ENCODE data around the gene FRMD4A. TPM values are rescaled to one million over a fixed set of nuclear protein-coding genes. Genes with fewer than 3 reads are reported as not detected.

Gene FRMD4A
- total RNA-seq, 2 donors from 2014 or later = 1.5 to 2.1 TPM

- Mint-ChIP-seq H3K27me3 (peaks cover 44 to 64% of the 10 kb centered on the region in 2 donors), H3K4me3 (no peak overlapping the region), H3K36me3 (no peaks in the 10 kb centered on the region), H3K27ac (no peak overlapping the region), H3K4me1 (ENCODE audit: low read depth in 2 of 2) (no peaks in the 10 kb centered on the region), H3K9me3 (no peaks in the 10 kb centered on the region)
- ATAC-seq = no peak
- no peak for DNase-seq (ENCODE audit: low spot score)
Observed at GRCh38 chr10:14196113-14196512, 134.6 kb downstream of the FRMD4A start.

DNA sequence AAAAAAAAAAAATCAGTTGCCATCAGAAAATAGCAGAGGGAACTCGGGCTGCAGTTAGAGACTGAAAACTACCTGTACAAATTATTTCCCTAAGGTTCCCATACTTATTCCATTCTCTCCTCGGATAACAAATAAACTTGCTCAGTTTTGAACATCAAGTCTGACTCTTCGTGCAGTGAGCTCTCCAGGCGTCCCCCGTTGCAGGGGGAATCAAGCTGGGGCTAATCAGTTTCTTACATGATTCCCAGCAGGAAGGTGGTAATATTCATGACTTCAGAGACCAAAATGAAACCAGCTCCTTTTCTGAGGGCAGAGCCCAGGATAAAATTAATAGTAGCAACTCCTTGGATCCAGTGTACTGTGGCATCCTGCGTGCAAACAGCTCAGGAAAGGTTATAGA lies 135.3 kb downstream of the FRMD4A start:
- no peak overlapping the region for H3K4me3 Mint-ChIP-seq
- no peaks in the 10 kb centered on the region for H3K36me3 Mint-ChIP-seq
- H3K27ac Mint-ChIP-seq = no peak overlapping the region
- DNase-seq (ENCODE audit: low spot score) = no peak
- no peaks in the 10 kb centered on the region for H3K4me1 Mint-ChIP-seq (ENCODE audit: low read depth in 2 of 2)
- H3K9me3 Mint-ChIP-seq = no peaks in the 10 kb centered on the region
- peaks cover 45 to 60% of the 10 kb centered on the region in 2 donors for H3K27me3 Mint-ChIP-seq
- no peak for ATAC-seq

DNA sequence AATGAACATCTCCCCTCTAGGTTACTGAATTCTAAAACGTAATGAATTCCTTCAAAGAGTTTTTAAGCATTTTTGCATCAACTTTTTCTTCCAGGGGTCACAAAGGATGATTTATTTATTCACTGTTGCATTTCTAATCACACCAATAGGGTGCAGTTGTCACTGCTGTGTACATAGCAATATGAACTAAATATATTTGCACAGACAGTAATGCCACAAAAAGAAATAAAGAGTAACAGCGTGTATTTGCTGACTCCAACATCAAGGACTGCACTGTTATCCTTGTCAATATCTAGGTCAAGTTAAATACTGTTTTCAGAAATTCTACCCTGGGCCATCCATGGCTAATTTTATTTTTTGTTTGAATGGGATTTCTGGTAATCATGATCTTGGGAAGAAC lies 138.0 kb downstream of the FRMD4A start:
- Mint-ChIP-seq H3K27me3 (peaks cover 46 to 57% of the 10 kb centered on the region in 2 donors), H3K9me3 (no peaks in the 10 kb centered on the region), H3K27ac (no peak overlapping the region), H3K36me3 (no peaks in the 10 kb centered on the region), H3K4me3 (no peak overlapping the region), H3K4me1 (ENCODE audit: low read depth in 2 of 2) (no peaks in the 10 kb centered on the region)
- DNase-seq (ENCODE audit: low spot score) = no peak
- no peak for ATAC-seq

- H3K27ac Mint-ChIP-seq = no peak overlapping the region
- H3K27me3 Mint-ChIP-seq = peaks cover 43 to 60% of the 10 kb centered on the region in 2 donors
- no peaks in the 10 kb centered on the region for H3K9me3 Mint-ChIP-seq
- ATAC-seq (no peak), DNase-seq (ENCODE audit: low spot score) (no peak)
- H3K4me1 Mint-ChIP-seq (ENCODE audit: low read depth in 2 of 2) = peaks cover 0 to under 1% of the 10 kb centered on the region in 2 donors
- H3K36me3 Mint-ChIP-seq = no peaks in the 10 kb centered on the region
- no peak overlapping the region for H3K4me3 Mint-ChIP-seq
Observed at GRCh38 chr10:14191871-14192270, 138.9 kb downstream of the FRMD4A start.

- H3K36me3 Mint-ChIP-seq = no peaks in the 10 kb centered on the region
- H3K4me1 Mint-ChIP-seq (ENCODE audit: low read depth in 2 of 2) = peaks cover 1 to 5% of the 10 kb centered on the region in 2 donors
- DNase-seq (ENCODE audit: low spot score) = no peak
- no peak overlapping the region for H3K27ac Mint-ChIP-seq
- no peaks in the 10 kb centered on the region for H3K9me3 Mint-ChIP-seq
- no peak overlapping the region for H3K4me3 Mint-ChIP-seq
- H3K27me3 Mint-ChIP-seq = peaks cover 43 to 65% of the 10 kb centered on the region in 2 donors
- ATAC-seq = no peak
Observed at GRCh38 chr10:14191407-14191806, 139.3 kb downstream of the FRMD4A start.

GRCh38 chr10:14190702-14191101 lies 140.0 kb downstream of the FRMD4A start:
- no peak for ATAC-seq
- Mint-ChIP-seq H3K9me3 (no peaks in the 10 kb centered on the region), H3K4me3 (no peak overlapping the region), H3K27me3 (peaks cover 41 to 61% of the 10 kb centered on the region in 2 donors), H3K36me3 (no peaks in the 10 kb centered on the region), H3K27ac (no peak overlapping the region), H3K4me1 (ENCODE audit: low read depth in 2 of 2) (peaks cover 8 to 11% of the 10 kb centered on the region in 2 donors)
- DNase-seq (ENCODE audit: low spot score) = no peak

- Mint-ChIP-seq H3K4me3 (no peak overlapping the region), H3K36me3 (no peaks in the 10 kb centered on the region), H3K9me3 (no peaks in the 10 kb centered on the region), H3K4me1 (ENCODE audit: low read depth in 2 of 2) (peaks cover 18 to 22% of the 10 kb centered on the region in 2 donors), H3K27me3 (peaks cover 29% of the 10 kb centered on the region in 2 donors), H3K27ac (peak overlapping the region; percentile 94 to 95)
- ATAC-seq = peak; percentile 18 to 64
- no peak for DNase-seq (ENCODE audit: low spot score)
Observed at GRCh38 chr10:14186245-14186644, 144.5 kb downstream of the FRMD4A start.

DNA sequence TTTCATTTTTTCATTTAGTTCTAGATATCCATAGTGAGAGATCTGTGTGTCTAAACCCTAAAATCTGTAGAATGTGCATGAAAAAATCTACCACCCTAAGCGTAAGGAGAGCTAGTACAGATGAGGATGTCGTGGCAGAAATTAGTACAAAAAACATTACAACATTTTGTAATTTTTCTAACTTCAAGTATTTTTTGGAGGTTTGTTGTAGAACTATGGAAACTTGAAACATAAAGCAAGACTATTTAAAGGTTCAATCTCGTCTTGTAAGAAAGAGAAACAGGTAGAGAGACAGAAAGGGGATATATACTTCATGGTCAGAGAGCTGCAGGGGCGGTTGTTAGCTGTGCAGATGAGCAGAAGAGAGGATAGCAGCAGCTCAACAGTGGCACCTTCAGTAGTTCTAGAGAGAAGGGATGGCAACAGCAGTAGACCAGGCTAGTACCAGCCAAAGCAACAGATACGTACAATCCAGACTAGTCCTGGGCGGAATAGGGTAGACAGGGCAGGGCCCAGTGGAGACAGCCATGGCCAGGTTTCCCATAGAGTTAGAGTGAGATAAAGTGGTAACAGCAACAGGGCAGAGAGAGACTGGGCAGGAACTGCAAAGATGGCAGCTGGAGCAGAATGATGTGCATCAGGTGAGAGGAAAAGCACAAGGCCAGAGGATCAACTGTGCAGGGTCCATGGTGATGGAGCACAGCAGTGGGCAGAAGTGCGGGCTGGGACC lies 145.2 kb downstream of the FRMD4A start:
- Mint-ChIP-seq H3K27me3 (peaks cover 33 to 36% of the 10 kb centered on the region in 2 donors), H3K9me3 (no peaks in the 10 kb centered on the region), H3K4me3 (peak overlapping the region; percentile 53), H3K4me1 (ENCODE audit: low read depth in 2 of 2) (peaks cover 18 to 22% of the 10 kb centered on the region in 2 donors), H3K36me3 (no peaks in the 10 kb centered on the region), H3K27ac (peak overlapping the region; percentile 94 to 95)
- ATAC-seq = peak; percentile 89 to 93
- peak; percentile 62 for DNase-seq (ENCODE audit: low spot score)

DNA sequence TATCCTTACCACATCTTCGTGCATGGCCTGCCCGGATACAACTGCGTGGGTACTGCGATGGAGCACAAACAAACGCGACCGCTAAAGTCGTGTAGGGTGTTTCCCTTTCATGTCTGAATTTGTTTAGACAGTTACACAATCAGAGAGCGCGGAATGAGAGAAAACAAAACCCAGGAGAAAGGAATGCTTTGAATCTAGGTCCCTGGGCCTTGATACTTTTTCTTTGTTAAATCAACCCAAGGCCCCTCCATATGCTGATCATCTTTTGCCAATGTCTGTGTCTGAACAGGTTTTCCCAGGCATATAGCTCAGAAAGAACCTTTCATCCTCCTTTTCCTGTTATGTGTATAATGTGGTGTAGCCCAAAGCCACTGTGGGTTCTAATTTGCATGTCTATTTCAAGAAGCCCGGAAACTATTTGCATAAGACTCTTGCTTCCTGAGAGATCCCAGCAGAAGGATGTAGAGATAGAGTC lies 145.8 kb downstream of the FRMD4A start:
- peak; percentile 55 to 62 for ATAC-seq
- H3K9me3 Mint-ChIP-seq = no peaks in the 10 kb centered on the region
- peaks cover 18 to 22% of the 10 kb centered on the region in 2 donors for H3K4me1 Mint-ChIP-seq (ENCODE audit: low read depth in 2 of 2)
- no peaks in the 10 kb centered on the region for H3K36me3 Mint-ChIP-seq
- DNase-seq (ENCODE audit: low spot score) = no peak
- peak overlapping the region; percentile 53 for H3K4me3 Mint-ChIP-seq
- peaks cover 37 to 42% of the 10 kb centered on the region in 2 donors for H3K27me3 Mint-ChIP-seq
- peak overlapping the region; percentile 94 to 95 for H3K27ac Mint-ChIP-seq

- Mint-ChIP-seq H3K27me3 (peaks cover 30 to 41% of the 10 kb centered on the region in 2 donors), H3K4me3 (no peak overlapping the region), H3K9me3 (no peaks in the 10 kb centered on the region), H3K36me3 (no peaks in the 10 kb centered on the region), H3K27ac (no peak overlapping the region), H3K4me1 (ENCODE audit: low read depth in 2 of 2) (peaks cover 18 to 22% of the 10 kb centered on the region in 2 donors)
- DNase-seq (ENCODE audit: low spot score) (no peak), ATAC-seq (no peak)
Observed at GRCh38 chr10:14182781-14183180, 147.9 kb downstream of the FRMD4A start.

- no peak overlapping the region for H3K4me3 Mint-ChIP-seq
- no peaks in the 10 kb centered on the region for H3K9me3 Mint-ChIP-seq
- peaks cover 36 to 46% of the 10 kb centered on the region in 2 donors for H3K27me3 Mint-ChIP-seq
- ATAC-seq = no peak
- H3K27ac Mint-ChIP-seq = no peak overlapping the region
- peaks cover 4% of the 10 kb centered on the region for H3K36me3 Mint-ChIP-seq
- H3K4me1 Mint-ChIP-seq (ENCODE audit: low read depth in 2 of 2) = peaks cover 18 to 19% of the 10 kb centered on the region in 2 donors
- no peak for DNase-seq (ENCODE audit: low spot score)
Observed at GRCh38 chr10:14181567-14181936, 149.2 kb downstream of the FRMD4A start.

- DNase-seq (ENCODE audit: low spot score) (no peak), ATAC-seq (no peak)
- Mint-ChIP-seq H3K27me3 (peaks cover 34 to 46% of the 10 kb centered on the region in 2 donors), H3K4me1 (ENCODE audit: low read depth in 2 of 2) (peaks cover 13% of the 10 kb centered on the region in 2 donors), H3K27ac (no peak overlapping the region), H3K36me3 (peaks cover 4% of the 10 kb centered on the region), H3K4me3 (no peak overlapping the region), H3K9me3 (no peaks in the 10 kb centered on the region)
Observed at GRCh38 chr10:14180911-14181566, 149.7 kb downstream of the FRMD4A start.

GRCh38 chr10:14179251-14179650 lies 151.5 kb downstream of the FRMD4A start:
- Mint-ChIP-seq H3K27me3 (peaks cover 47 to 64% of the 10 kb centered on the region in 2 donors), H3K4me1 (ENCODE audit: low read depth in 2 of 2) (peaks cover 3 to 4% of the 10 kb centered on the region in 2 donors), H3K36me3 (peaks cover 4% of the 10 kb centered on the region), H3K27ac (no peak overlapping the region), H3K9me3 (no peaks in the 10 kb centered on the region), H3K4me3 (no peak overlapping the region)
- ATAC-seq (no peak), DNase-seq (ENCODE audit: low spot score) (no peak)
